ENCODE results near the gene WNT16.

The WNT16 gene

GRCh38 chr7:121329191-121330052 lies 622 bp downstream of the WNT16 start:
- H3K36me3 Mint-ChIP-seq: peaks cover 17% of the 10 kb centered on the region
- peaks cover 45% of the 10 kb centered on the region for H3K4me1 Mint-ChIP-seq
- ATAC-seq: peak; percentile 66
- no peaks in the 10 kb centered on the region for H3K9me3 Mint-ChIP-seq
- peak overlapping the region; percentile 90 for H3K4me3 Mint-ChIP-seq
- no peaks in the 10 kb centered on the region for H3K27me3 Mint-ChIP-seq
- H3K27ac Mint-ChIP-seq: peak overlapping the region; percentile 93

DNA sequence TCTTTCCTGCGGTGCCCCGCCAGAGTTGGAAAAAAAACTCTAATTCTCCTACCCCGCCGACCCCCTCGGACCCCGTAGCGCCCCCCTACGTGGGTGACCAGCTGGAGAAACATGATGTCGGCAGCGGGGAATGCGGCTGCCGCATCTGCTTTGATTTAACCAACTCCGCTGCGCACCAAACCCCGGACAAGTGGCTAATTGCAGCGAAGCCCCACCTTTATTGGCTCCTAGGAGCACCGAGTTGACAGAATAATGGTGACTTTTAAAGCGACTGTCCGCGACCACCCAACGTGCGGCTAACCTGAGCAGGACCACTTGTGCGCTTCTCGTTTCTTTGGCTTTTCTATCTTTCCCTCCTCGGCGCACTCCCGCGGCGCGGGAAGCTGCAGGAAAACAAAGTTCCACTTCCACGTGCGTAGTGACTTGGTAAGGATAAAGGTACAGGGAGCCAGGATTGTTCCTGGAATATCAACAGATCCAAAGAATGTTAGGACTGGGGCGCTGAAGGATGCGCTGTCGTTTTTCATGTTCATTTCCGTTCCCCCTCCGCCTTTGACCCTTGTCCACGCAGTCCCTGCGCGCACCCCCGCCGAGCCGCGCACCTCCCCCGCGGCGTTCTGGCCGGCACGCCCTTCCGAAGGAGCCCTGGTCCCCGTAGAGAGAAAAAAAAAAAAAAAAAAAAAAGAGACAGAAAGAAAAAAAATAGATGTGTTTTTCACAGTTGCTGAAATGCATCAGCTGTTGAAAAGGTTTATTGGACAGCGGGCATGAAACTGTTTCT lies 1.4 kb downstream of the WNT16 start:
- peak; percentile 77 for ATAC-seq
- peaks cover 40% of the 10 kb centered on the region for H3K4me1 Mint-ChIP-seq
- peaks cover 17% of the 10 kb centered on the region for H3K36me3 Mint-ChIP-seq
- peak overlapping the region; percentile 93 for H3K27ac Mint-ChIP-seq
- H3K9me3 Mint-ChIP-seq: no peaks in the 10 kb centered on the region
- peak overlapping the region; percentile 90 for H3K4me3 Mint-ChIP-seq
- no peaks in the 10 kb centered on the region for H3K27me3 Mint-ChIP-seq

DNA sequence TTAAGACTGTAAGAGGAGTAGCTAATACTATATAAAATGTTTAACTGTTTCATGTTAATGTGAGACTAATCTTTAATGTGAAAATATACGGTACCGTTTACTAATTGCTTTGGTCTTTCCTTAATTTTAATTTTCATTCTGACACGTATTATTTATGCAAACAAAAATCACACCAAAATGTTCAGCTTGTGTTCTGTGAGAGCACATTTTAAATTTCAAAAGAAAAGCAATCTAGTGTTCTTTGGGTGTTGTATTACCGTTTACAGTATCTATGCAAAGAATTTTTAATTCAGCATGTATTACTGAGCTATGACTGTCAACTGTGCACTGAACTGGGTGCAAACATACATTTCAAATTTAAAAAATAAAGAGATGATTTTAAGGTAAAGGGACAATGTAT lies 2.2 kb downstream of the WNT16 start:
- H3K27me3 Mint-ChIP-seq: no peaks in the 10 kb centered on the region
- H3K36me3 Mint-ChIP-seq: peaks cover 16% of the 10 kb centered on the region
- H3K27ac Mint-ChIP-seq: peak overlapping the region; percentile 93
- H3K4me1 Mint-ChIP-seq: peaks cover 38% of the 10 kb centered on the region
- no peak for ATAC-seq
- H3K9me3 Mint-ChIP-seq: no peaks in the 10 kb centered on the region
- no peak overlapping the region for H3K4me3 Mint-ChIP-seq

DNA sequence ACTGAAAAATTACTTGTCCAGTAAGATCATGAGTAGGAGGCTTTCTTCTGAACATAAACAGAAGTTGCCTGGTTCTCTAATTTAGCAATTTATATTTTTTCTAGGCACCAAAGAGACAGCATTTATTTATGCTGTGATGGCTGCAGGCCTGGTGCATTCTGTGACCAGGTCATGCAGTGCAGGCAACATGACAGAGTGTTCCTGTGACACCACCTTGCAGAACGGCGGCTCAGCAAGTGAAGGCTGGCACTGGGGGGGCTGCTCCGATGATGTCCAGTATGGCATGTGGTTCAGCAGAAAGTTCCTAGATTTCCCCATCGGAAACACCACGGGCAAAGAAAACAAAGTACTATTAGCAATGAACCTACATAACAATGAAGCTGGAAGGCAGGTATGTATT lies 2.8 kb downstream of the WNT16 start:
- H3K36me3 Mint-ChIP-seq: peaks cover 16% of the 10 kb centered on the region
- H3K9me3 Mint-ChIP-seq: no peaks in the 10 kb centered on the region
- no peak for ATAC-seq
- H3K4me1 Mint-ChIP-seq: peaks cover 36% of the 10 kb centered on the region
- H3K27ac Mint-ChIP-seq: peak overlapping the region; percentile 44
- no peaks in the 10 kb centered on the region for H3K27me3 Mint-ChIP-seq
- peak overlapping the region; percentile 56 for H3K4me3 Mint-ChIP-seq

GRCh38 chr7:121334376-121334775 lies 5.6 kb downstream of the WNT16 start:
- no peaks in the 10 kb centered on the region for H3K9me3 Mint-ChIP-seq
- ATAC-seq: no peak
- peaks cover 23% of the 10 kb centered on the region for H3K36me3 Mint-ChIP-seq
- peaks cover 15% of the 10 kb centered on the region for H3K4me1 Mint-ChIP-seq
- no peaks in the 10 kb centered on the region for H3K27me3 Mint-ChIP-seq
- no peak overlapping the region for H3K27ac Mint-ChIP-seq
- H3K4me3 Mint-ChIP-seq: no peak overlapping the region

GRCh38 chr7:121334875-121335648 lies 6.3 kb downstream of the WNT16 start:
- no peak overlapping the region for H3K27ac Mint-ChIP-seq
- ATAC-seq: no peak
- H3K4me3 Mint-ChIP-seq: no peak overlapping the region
- peaks cover 30% of the 10 kb centered on the region for H3K36me3 Mint-ChIP-seq
- H3K9me3 Mint-ChIP-seq: no peaks in the 10 kb centered on the region
- H3K4me1 Mint-ChIP-seq: peaks cover 17% of the 10 kb centered on the region
- H3K27me3 Mint-ChIP-seq: no peaks in the 10 kb centered on the region

GRCh38 chr7:121336579-121336978 lies 7.8 kb downstream of the WNT16 start:
- ATAC-seq: no peak
- Mint-ChIP-seq H3K36me3 (peaks cover 35% of the 10 kb centered on the region), H3K27ac (peak overlapping the region; percentile 30), H3K9me3 (no peaks in the 10 kb centered on the region), H3K4me1 (peaks cover 14% of the 10 kb centered on the region), H3K27me3 (no peaks in the 10 kb centered on the region), H3K4me3 (no peak overlapping the region)

DNA sequence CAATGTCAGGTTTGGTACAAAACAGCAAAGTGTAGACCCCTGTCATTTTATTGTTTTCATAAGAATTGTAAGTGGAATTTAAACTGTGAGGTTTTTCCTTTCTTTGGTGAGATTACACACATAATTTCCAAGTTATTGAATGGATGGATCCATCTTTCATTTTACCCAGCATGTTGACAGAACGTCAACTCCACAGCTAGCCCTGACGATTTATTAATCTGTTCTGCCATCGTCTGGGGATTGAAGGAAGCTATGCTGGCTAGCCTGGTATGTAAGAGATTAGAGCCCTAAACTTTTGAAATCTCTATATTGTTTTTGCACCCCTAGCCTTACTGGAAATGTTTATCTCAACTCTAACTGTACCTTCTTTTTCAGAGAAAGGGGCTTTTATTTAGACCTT lies 8.6 kb downstream of the WNT16 start:
- H3K27ac Mint-ChIP-seq: peak overlapping the region; percentile 30
- peak; percentile 62 for ATAC-seq

DNA sequence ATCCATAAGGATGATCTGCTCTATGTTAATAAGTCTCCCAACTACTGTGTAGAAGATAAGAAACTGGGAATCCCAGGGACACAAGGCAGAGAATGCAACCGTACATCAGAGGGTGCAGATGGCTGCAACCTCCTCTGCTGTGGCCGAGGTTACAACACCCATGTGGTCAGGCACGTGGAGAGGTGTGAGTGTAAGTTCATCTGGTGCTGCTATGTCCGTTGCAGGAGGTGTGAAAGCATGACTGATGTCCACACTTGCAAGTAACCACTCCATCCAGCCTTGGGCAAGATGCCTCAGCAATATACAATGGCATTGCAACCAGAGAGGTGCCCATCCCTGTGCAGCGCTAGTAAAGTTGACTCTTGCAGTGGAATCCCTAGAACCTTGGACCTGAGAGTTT lies 10.3 kb downstream of the WNT16 start:
- H3K4me3 Mint-ChIP-seq: no peak overlapping the region
- peaks cover 25% of the 10 kb centered on the region for H3K4me1 Mint-ChIP-seq
- no peaks in the 10 kb centered on the region for H3K27me3 Mint-ChIP-seq
- H3K27ac Mint-ChIP-seq: peak overlapping the region; percentile 29
- H3K36me3 Mint-ChIP-seq: peaks cover 46% of the 10 kb centered on the region
- ATAC-seq: peak; percentile 50
- no peaks in the 10 kb centered on the region for H3K9me3 Mint-ChIP-seq

More for the DNA sequence above, 8.6 kb downstream of the WNT16 start:
- peaks cover 43% of the 10 kb centered on the region for H3K36me3 Mint-ChIP-seq
- H3K4me1 Mint-ChIP-seq: peaks cover 19% of the 10 kb centered on the region
- no peak overlapping the region for H3K4me3 Mint-ChIP-seq
- no peaks in the 10 kb centered on the region for H3K9me3 Mint-ChIP-seq
- H3K27me3 Mint-ChIP-seq: no peaks in the 10 kb centered on the region

DNA sequence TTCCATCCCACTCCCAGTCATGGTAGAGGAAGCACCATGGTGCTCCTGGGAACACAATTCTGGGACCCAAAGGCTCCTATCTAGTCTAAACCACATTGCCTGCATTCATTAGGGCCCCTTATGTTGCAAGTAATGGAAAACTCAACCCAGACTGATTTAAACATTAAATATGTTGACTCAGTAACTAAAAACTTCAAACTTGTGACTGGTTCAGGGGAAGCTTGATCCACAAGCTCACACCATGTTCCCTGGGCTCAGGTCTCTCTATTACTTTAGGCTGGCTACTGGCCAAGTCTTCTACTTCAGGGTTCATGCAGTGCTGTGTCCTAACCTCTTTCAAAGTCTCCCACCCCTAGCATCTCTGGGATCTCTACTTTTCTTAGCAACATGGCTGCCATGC lies 13.1 kb downstream of the WNT16 start:
- ATAC-seq: no peak
- Mint-ChIP-seq H3K36me3 (peaks cover 54% of the 10 kb centered on the region), H3K9me3 (no peaks in the 10 kb centered on the region), H3K4me3 (no peak overlapping the region), H3K27me3 (no peaks in the 10 kb centered on the region), H3K27ac (peak overlapping the region; percentile 73), H3K4me1 (peaks cover 33% of the 10 kb centered on the region)

DNA sequence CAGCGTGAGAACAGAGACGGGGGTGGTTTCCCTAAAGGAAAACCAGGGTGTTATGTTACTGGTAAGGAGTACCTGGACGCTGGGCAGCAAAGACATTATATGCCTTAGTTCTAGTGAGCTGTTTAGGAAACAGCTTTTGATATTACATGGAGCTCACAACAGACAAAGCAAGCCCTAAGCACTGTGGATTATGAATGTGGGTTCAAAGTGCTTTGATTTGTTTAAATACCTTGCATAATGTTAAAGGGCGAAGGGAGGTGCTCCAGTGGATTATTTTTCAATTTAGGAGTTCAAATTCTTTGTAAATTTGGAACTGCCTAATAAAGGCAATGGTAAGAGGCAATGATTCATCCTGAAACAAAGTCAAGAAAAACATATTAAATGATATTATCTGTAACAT lies 13.8 kb downstream of the WNT16 start:
- Mint-ChIP-seq H3K27me3 (no peaks in the 10 kb centered on the region), H3K9me3 (no peaks in the 10 kb centered on the region), H3K27ac (peak overlapping the region; percentile 73), H3K36me3 (peaks cover 61% of the 10 kb centered on the region), H3K4me3 (no peak overlapping the region), H3K4me1 (peaks cover 33% of the 10 kb centered on the region)
- no peak for ATAC-seq

- Mint-ChIP-seq H3K27me3 (no peaks in the 10 kb centered on the region), H3K9me3 (no peaks in the 10 kb centered on the region), H3K27ac (no peak overlapping the region), H3K4me3 (no peak overlapping the region), H3K36me3 (peaks cover 58% of the 10 kb centered on the region), H3K4me1 (peaks cover 29% of the 10 kb centered on the region)
- no peak for ATAC-seq
Measured at GRCh38 chr7:121343302-121343701, 14.5 kb downstream of the WNT16 start.

GRCh38 chr7:121344093-121344492 lies 15.3 kb downstream of the WNT16 start:
- H3K4me1 Mint-ChIP-seq: peaks cover 29% of the 10 kb centered on the region
- H3K27ac Mint-ChIP-seq: no peak overlapping the region

GRCh38 chr7:121344497-121344896 lies 15.7 kb downstream of the WNT16 start:
- Mint-ChIP-seq H3K4me1 (peaks cover 29% of the 10 kb centered on the region), H3K36me3 (peaks cover 46% of the 10 kb centered on the region), H3K27me3 (no peaks in the 10 kb centered on the region), H3K4me3 (no peak overlapping the region), H3K9me3 (no peaks in the 10 kb centered on the region), H3K27ac (peak overlapping the region; percentile 12)
- ATAC-seq: no peak

More at GRCh38 chr7:121344093-121344492, 15.3 kb downstream of the WNT16 start:
- H3K27me3 Mint-ChIP-seq: no peaks in the 10 kb centered on the region
- H3K4me3 Mint-ChIP-seq: no peak overlapping the region
- no peaks in the 10 kb centered on the region for H3K9me3 Mint-ChIP-seq
- peaks cover 50% of the 10 kb centered on the region for H3K36me3 Mint-ChIP-seq
- ATAC-seq: no peak

DNA sequence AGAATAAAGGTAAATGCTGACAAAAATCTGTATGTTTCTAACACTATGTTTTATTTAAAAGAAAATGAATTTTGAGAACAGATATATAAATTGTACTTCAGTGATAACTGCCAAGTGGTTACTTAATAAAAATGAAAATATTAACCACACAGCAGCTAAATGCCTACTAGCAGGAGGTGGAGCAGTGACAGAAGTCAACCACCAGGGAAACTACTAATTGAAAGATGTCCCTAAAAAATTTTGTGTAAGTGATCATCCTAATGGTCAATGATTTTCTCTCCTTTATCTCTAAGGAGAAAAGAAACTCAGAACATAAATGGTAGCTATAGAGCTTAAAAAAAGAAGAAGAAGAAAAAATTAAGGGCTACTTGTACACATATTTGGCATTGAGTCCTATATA lies 22.9 kb downstream of the WNT16 start:
- H3K4me1 Mint-ChIP-seq: peaks cover 8% of the 10 kb centered on the region
- no peaks in the 10 kb centered on the region for H3K27me3 Mint-ChIP-seq
- H3K36me3 Mint-ChIP-seq: peaks cover 58% of the 10 kb centered on the region
- H3K4me3 Mint-ChIP-seq: no peak overlapping the region
- ATAC-seq: no peak
- peak overlapping the region; percentile 40 for H3K27ac Mint-ChIP-seq
- H3K9me3 Mint-ChIP-seq: no peaks in the 10 kb centered on the region
